CD4-positive, alpha-beta memory T cell (primary cell): ENCODE data around the gene OR5AU1. TPM values are rescaled to one million over a fixed set of nuclear protein-coding genes. Genes with fewer than 3 reads are reported as not detected.

ENCODE experiments used
- CTCF ChIA-PET: fragments of 350-600 bp; sonication (Branson Sonifier 250); formaldehyde crosslinking; loops from one replicate; lab custom pipeline; 2021; ENCODE audit warnings: inconsistent platforms; ENCODE audit not compliant: partially characterized antibody; lab: Charles Lee
- POLR2A ChIA-PET: fragments of 350-600 bp; sonication (Branson Sonifier 250); formaldehyde crosslinking; loops from one replicate; lab custom pipeline; 2021; ENCODE audit not compliant: partially characterized antibody; lab: Charles Lee
- DNase-seq, 5 donors: peaks; one replicate each; pipeline versions ENCODE4 v3.0.0 to v3.0.0-alpha.2; 2020 to 2022; ENCODE audit warnings: mixed read lengths in 1 of 5
- H3K27ac ChIP-seq: one replicate; pipeline ENCODE4 v1.7.0; 2013; ENCODE audit warnings: low read depth, low read length
- H3K27me3 ChIP-seq: 2 replicates; pipeline ENCODE4 v1.7.0; 2013; ENCODE audit warnings: mild to moderate bottlenecking, low read length, moderate library complexity; ENCODE audit not compliant: insufficient read depth
- H3K36me3 ChIP-seq: 2 replicates; pipeline ENCODE4 v1.7.0; 2013; ENCODE audit warnings: mild to moderate bottlenecking, low read length, moderate library complexity; ENCODE audit not compliant: insufficient read depth
- H3K4me1 ChIP-seq: 2 replicates; pipeline ENCODE4 v1.7.0; 2013; ENCODE audit warnings: mild to moderate bottlenecking, low read length, moderate library complexity; ENCODE audit not compliant: insufficient read depth
- H3K4me3 ChIP-seq, 2 donors: one replicate each; pipeline ENCODE4 v1.7.0; 2013; ENCODE audit warnings: low read length in 2 of 2, mild to moderate bottlenecking in 1 of 2
- H3K9me3 ChIP-seq, 2 donors: one replicate each; pipeline ENCODE4 v1.7.0; 2013; ENCODE audit warnings: low read length in 2 of 2, control low read depth in 1 of 2; ENCODE audit not compliant: control insufficient read depth in 1 of 2
- H3K27ac Mint-ChIP-seq, 7 donors: one replicate each; pipeline ENCODE4 v1.8.0; 2020 to 2021; ENCODE audit warnings: mixed read lengths in 7 of 7, mild to moderate bottlenecking in 6 of 7, inconsistent platforms in 3 of 7, moderate library complexity in 3 of 7
- H3K27me3 Mint-ChIP-seq, 2 donors: one replicate each; pipeline ENCODE4 v1.8.0; 2020 to 2021; ENCODE audit warnings: mixed read lengths in 2 of 2
- H3K36me3 Mint-ChIP-seq, 2 donors: one replicate each; pipeline ENCODE4 v1.8.0; 2020 to 2021; ENCODE audit warnings: mixed read lengths in 2 of 2, inconsistent platforms in 1 of 2, mild to moderate bottlenecking in 1 of 2
- H3K4me1 Mint-ChIP-seq, 4 donors: one replicate each; pipeline ENCODE4 v1.8.0; 2020 to 2021; ENCODE audit warnings: mixed read lengths in 4 of 4, mild to moderate bottlenecking in 1 of 4
- H3K4me3 Mint-ChIP-seq, 8 donors: one replicate each; pipeline ENCODE4 v1.8.0; 2020 to 2021; ENCODE audit warnings: mixed read lengths in 8 of 8, mild to moderate bottlenecking in 7 of 8, moderate library complexity in 6 of 8, inconsistent platforms in 3 of 8
- H3K9me3 Mint-ChIP-seq, 8 donors: one replicate each; pipeline ENCODE4 v1.8.0; 2020 to 2021; ENCODE audit warnings: mixed read lengths in 8 of 8, mild to moderate bottlenecking in 5 of 8, inconsistent platforms in 3 of 8, moderate library complexity in 1 of 8
- intact Hi-C: fragments of 100-400 bp; cut with micrococcal nuclease; formaldehyde crosslinking; loops from one replicate; pipeline ENCODE4 v1.15.1; 2023
- polyA plus RNA-seq, 2 donors: library from polyadenylated mRNA; unstranded; fragments of 300-500 nt; fragmentation: Illumina TruSeq; gene quantifications; one replicate each; pipeline ENCODE4 v1.2.3, GENCODE V29; 2021
- total RNA-seq, 2 experiments: library from RNA; stranded (reverse); gene quantifications; one replicate each; pipeline ENCODE4 v1.2.3, GENCODE V29; 2021

Gene OR5AU1
- total and polyA plus RNA-seq, 4 experiments from 2014 or later: not detected

DNA sequence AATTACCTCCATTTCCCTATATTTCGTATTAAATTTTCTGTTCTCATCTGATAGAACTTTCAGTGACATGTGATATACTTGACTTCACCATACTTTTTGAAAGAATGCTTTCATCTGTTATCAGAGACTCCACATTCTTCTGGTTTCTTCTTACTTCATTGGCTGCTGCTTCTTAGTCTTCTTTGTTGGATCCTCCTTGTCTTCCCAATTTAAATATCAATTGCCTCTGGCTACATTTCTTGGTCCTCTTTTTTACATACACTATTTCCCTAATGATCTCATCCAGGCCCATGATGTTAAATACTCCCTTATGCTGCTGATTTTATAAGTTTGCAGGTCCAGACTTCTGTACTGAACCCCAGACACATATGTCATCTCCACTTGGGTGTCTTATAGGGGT lies 22.0 kb downstream of the OR5AU1 start:
- ChIA-PET CTCF (interaction anchor here (1.4 kb wide), 1 partner anchor 119 kb away, joined by 4 read pairs; no protein-coding TSS in a partner anchor), POLR2A (no interaction called here)
- H3K36me3 Mint-ChIP-seq: no peaks in the 10 kb centered on the region
- H3K9me3 Mint-ChIP-seq: peaks cover 0 to 3% (median 0%) of the 10 kb centered on the region in 8 donors
- Histone ChIP-seq H3K27me3 (no peaks in the 10 kb centered on the region), H3K27ac (no peak overlapping the region), H3K4me1 (no peaks in the 10 kb centered on the region), H3K36me3 (no peaks in the 10 kb centered on the region), H3K4me3 (no peak overlapping the region), H3K9me3 (no peaks in the 10 kb centered on the region)
- H3K27me3 Mint-ChIP-seq: peaks cover 0 to 3% of the 10 kb centered on the region in 2 donors
- intact Hi-C loops: no loop called here
- DNase-seq: no peak
- no peaks in the 10 kb centered on the region for H3K4me1 Mint-ChIP-seq
- H3K4me3 Mint-ChIP-seq: no peak overlapping the region
- H3K27ac Mint-ChIP-seq: no peak overlapping the region

DNA sequence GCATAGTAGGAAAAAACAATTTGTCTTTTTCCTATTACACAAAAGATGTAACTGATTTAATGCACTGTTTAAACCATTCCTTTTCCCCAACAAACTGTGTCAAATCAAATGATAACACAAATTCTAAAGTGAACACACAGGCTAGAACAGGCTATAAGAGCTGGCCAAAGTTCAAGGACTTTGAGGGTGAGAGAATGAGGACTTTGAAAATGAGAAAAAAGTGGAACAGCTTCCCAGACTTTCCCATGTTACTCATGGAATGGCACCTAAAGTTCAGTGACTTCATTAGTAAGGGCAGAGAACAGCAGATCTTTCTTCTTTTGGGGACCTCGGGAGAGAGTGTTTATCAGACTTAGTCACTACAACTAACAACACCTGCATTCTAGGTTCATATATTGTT lies 32.4 kb downstream of the OR5AU1 start:
- Histone ChIP-seq H3K9me3 (no peaks in the 10 kb centered on the region), H3K4me1 (no peaks in the 10 kb centered on the region), H3K27me3 (no peaks in the 10 kb centered on the region), H3K36me3 (no peaks in the 10 kb centered on the region), H3K27ac (no peak overlapping the region), H3K4me3 (no peak overlapping the region)
- ChIA-PET CTCF (interaction anchor here (1.8 to 2.5 kb wide), 3 partner anchors 12 to 109 kb away, joined by 4 to 6 read pairs (median 5); no protein-coding TSS in a partner anchor), POLR2A (no interaction called here)
- Mint-ChIP-seq H3K9me3 (peaks cover 0 to 7% (median 2%) of the 10 kb centered on the region in 8 donors), H3K4me1 (no peaks in the 10 kb centered on the region), H3K27me3 (peaks cover 19 to 24% of the 10 kb centered on the region in 2 donors), H3K36me3 (peaks cover 0 to 5% of the 10 kb centered on the region in 2 donors), H3K4me3 (no peak overlapping the region), H3K27ac (no peak overlapping the region)
- intact Hi-C loops: no loop called here
- no peak for DNase-seq

DNA sequence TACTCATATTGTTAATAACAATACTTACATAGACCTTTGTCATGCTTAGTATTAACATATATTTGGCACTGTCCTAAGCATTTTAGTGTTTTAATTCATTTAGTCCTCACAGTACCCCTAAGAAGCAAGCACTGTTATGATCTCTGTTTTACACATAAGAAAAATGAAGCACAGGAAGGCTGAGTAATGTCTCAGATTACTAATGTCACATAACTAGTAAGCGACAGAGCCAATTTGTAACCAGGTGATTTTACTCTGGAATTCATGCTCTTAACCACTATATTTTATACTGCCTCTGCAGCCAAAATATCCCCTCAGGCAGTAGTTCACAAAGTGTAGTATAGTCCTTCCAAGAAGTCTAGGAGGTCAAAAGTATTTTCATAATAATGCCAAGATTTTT lies 34.7 kb downstream of the OR5AU1 start:
- peaks cover 14 to 24% of the 10 kb centered on the region in 2 donors for H3K27me3 Mint-ChIP-seq
- no peak overlapping the region for H3K27ac Mint-ChIP-seq
- intact Hi-C loops: no loop called here

DNA sequence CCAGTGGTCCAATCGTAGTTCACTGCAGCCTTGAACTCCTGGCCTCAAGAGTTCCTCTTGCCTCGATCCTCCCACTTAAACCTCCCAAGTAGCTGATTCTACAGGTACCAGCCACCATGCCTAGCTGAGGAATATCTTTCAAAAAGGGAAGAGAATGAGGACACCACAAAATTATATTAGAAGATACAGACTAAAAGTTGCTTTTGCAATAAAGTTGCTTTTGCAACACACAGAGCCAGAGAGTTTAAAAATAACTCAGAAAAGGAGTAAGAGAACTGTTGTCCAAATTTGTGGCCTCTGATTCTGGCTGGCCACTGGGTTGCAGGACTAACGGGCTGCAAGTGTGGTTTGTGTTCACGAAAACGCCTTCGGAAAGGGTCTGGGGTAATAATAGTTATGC lies 35.2 kb downstream of the OR5AU1 start:
- ChIA-PET POLR2A (no interaction called here), CTCF (interaction anchor here (0.8 to 1.8 kb wide), 2 partner anchors 52 to 106 kb away, joined by 3 to 4 read pairs; no protein-coding TSS in a partner anchor)
- H3K27me3 Mint-ChIP-seq: peaks cover 13 to 22% of the 10 kb centered on the region in 2 donors
- H3K4me1 ChIP-seq: no peaks in the 10 kb centered on the region
- H3K4me3 Mint-ChIP-seq: no peak overlapping the region
- H3K36me3 Mint-ChIP-seq: peaks cover 0 to 5% of the 10 kb centered on the region in 2 donors
- H3K27me3 ChIP-seq: no peaks in the 10 kb centered on the region
- no peaks in the 10 kb centered on the region for H3K36me3 ChIP-seq
- no peaks in the 10 kb centered on the region for H3K4me1 Mint-ChIP-seq
- H3K4me3 ChIP-seq: no peak overlapping the region
- peaks cover 0 to 7% (median 2%) of the 10 kb centered on the region in 8 donors for H3K9me3 Mint-ChIP-seq
- H3K27ac Mint-ChIP-seq: no peak overlapping the region
- H3K9me3 ChIP-seq: no peaks in the 10 kb centered on the region
- intact Hi-C loops: no loop called here
- no peak overlapping the region for H3K27ac ChIP-seq
- DNase-seq: no peak

More for the DNA sequence above, 34.7 kb downstream of the OR5AU1 start:
- no peak overlapping the region for H3K4me3 Mint-ChIP-seq
- H3K27me3 ChIP-seq: no peaks in the 10 kb centered on the region
- POLR2A ChIA-PET: no interaction called here
- peaks cover 0 to 7% (median 2%) of the 10 kb centered on the region in 8 donors for H3K9me3 Mint-ChIP-seq
- no peak overlapping the region for H3K27ac ChIP-seq
- no peak for DNase-seq
- H3K36me3 Mint-ChIP-seq: peaks cover 0 to 5% of the 10 kb centered on the region in 2 donors
- H3K4me1 Mint-ChIP-seq: no peaks in the 10 kb centered on the region
- CTCF ChIA-PET: interaction anchor here (0.8 to 1.8 kb wide), 2 partner anchors 53 to 106 kb away, joined by 3 to 4 read pairs; no protein-coding TSS in a partner anchor
- H3K4me1 ChIP-seq: no peaks in the 10 kb centered on the region
- no peak overlapping the region for H3K4me3 ChIP-seq
- H3K36me3 ChIP-seq: no peaks in the 10 kb centered on the region
- H3K9me3 ChIP-seq: no peaks in the 10 kb centered on the region

DNA sequence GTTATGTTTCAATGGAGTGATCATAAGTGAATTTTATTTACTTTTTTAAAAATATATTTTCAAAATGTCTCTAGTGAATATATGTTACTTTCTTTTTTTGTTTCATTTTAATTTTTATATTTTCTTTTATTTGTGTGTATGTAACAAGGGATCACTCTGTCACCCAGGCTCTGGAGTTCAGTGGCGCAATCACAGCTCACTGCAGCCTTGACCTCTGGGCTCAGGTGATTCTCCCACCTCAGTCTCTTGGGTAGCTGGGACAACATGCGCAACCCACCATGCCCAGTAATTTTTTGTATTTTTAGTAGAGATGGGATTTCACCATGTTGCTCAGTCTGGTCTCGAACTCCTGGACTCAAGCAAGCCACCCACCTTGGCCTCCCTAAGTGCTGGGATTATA lies 36.9 kb downstream of the OR5AU1 start:
- ChIA-PET CTCF (interaction anchor here (1.4 to 1.8 kb wide), 2 partner anchors 14 to 50 kb away, joined by 4 to 5 read pairs; no protein-coding TSS in a partner anchor), POLR2A (no interaction called here)
- Histone ChIP-seq H3K27me3 (no peaks in the 10 kb centered on the region), H3K36me3 (no peaks in the 10 kb centered on the region), H3K9me3 (no peaks in the 10 kb centered on the region), H3K27ac (no peak overlapping the region), H3K4me1 (no peaks in the 10 kb centered on the region), H3K4me3 (no peak overlapping the region)
- intact Hi-C loops: no loop called here
- Mint-ChIP-seq H3K27me3 (peaks cover 13 to 17% of the 10 kb centered on the region in 2 donors), H3K4me3 (no peak overlapping the region), H3K9me3 (no peaks in the 10 kb centered on the region), H3K27ac (no peak overlapping the region), H3K4me1 (no peaks in the 10 kb centered on the region), H3K36me3 (no peaks in the 10 kb centered on the region)
- DNase-seq: no peak

DNA sequence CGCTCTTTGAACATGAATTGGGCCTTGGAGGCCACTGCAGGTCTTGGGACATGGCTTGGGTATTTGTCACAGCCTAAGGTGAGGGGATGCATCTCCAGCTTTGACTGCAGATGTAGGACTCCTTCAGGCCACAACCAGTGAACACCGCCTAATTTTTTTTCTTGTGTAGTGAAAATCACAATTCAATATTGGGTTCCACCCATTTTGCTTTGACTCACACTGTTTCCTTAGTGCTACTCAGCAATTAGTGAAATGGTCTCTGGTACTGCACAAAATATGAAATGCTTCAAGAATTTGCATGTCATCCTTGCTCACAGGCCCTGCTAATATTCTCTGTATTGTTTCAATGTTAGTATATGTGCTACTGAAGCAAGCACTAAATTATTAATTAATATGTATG lies 42.5 kb downstream of the OR5AU1 start:
- Mint-ChIP-seq H3K9me3 (no peaks in the 10 kb centered on the region), H3K27ac (no peak overlapping the region)
- CTCF ChIA-PET: interaction anchor here (1.2 kb wide), 1 partner anchor 9 kb away, joined by 4 read pairs; no protein-coding TSS in a partner anchor

DNA sequence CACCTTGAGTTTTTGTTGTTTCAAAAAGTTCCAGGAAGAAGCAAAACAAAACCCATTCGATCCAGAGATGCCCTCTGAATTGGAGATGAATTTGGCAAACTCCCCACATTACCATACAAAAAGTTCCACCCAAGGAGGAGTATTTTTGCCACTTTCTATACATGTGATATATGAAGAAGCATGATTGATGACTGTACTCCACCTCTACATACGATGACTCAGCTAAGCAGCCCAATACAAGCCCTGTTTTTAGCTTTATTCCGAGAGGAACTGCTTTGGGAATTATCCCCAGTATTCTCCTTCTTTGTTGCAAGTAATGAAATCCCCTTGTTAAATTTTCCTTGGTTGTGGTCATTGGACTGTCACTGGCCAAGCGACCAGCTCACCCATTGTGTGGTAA lies 43.6 kb downstream of the OR5AU1 start:
- Mint-ChIP-seq H3K36me3 (no peaks in the 10 kb centered on the region), H3K4me1 (no peaks in the 10 kb centered on the region), H3K27me3 (no peaks in the 10 kb centered on the region), H3K9me3 (no peaks in the 10 kb centered on the region), H3K27ac (no peak overlapping the region), H3K4me3 (no peak overlapping the region)
- POLR2A ChIA-PET: no interaction called here
- intact Hi-C loops: no loop called here
- Histone ChIP-seq H3K4me3 (no peak overlapping the region), H3K36me3 (no peaks in the 10 kb centered on the region), H3K27me3 (no peaks in the 10 kb centered on the region), H3K9me3 (no peaks in the 10 kb centered on the region), H3K27ac (no peak overlapping the region), H3K4me1 (no peaks in the 10 kb centered on the region)
- DNase-seq: no peak
- CTCF ChIA-PET: interaction anchor here (1.2 to 13.9 kb wide), 3 partner anchors 19 to 97 kb away, joined by 4 to 399 read pairs (median 4); no protein-coding TSS in a partner anchor

More for the DNA sequence above, 42.5 kb downstream of the OR5AU1 start:
- no peaks in the 10 kb centered on the region for H3K4me1 Mint-ChIP-seq
- POLR2A ChIA-PET: no interaction called here
- H3K36me3 ChIP-seq: no peaks in the 10 kb centered on the region
- H3K4me3 Mint-ChIP-seq: no peak overlapping the region
- no peaks in the 10 kb centered on the region for H3K36me3 Mint-ChIP-seq
- no peaks in the 10 kb centered on the region for H3K4me1 ChIP-seq
- H3K9me3 ChIP-seq: no peaks in the 10 kb centered on the region
- no peaks in the 10 kb centered on the region for H3K27me3 ChIP-seq
- H3K4me3 ChIP-seq: no peak overlapping the region
- H3K27ac ChIP-seq: no peak overlapping the region
- intact Hi-C loops: no loop called here
- no peak for DNase-seq
- H3K27me3 Mint-ChIP-seq: peaks cover 1 to 3% of the 10 kb centered on the region in 2 donors
